SK-MEL-5 (cell line): ENCODE measurements around the gene CDKAL1. TPM values are rescaled to one million over a fixed set of nuclear protein-coding genes. Genes with fewer than 3 reads are reported as not detected.
"Not testable (repeated sequence)": the region's sequence is repeated elsewhere in the genome, so short reads cannot be mapped to it uniquely, and the experiment has no call there.

Experiments
- DNase-seq: peaks from one replicate; pipeline ENCODE4 v3.0.0-alpha.2; 2016; ENCODE audit warnings: low read depth, low spot score
- in situ Hi-C: cut with HindIII; loops from 2 replicates; pipeline ENCODE4 v1.10.0; 2016; ENCODE audit warnings: low sequenced_read_pairs, high pct_unique_total_duplicates, low pct_unique_long_range_greater_than_20kb
- total RNA-seq: library from RNA; depleted of rRNA; stranded (reverse); fragments of >200 nt; shearing (Covaris generic); gene quantifications from 2 replicates; pipeline ENCODE4 v1.2.3, GENCODE V29; 2014

The CDKAL1 gene
- total RNA-seq, 1 experiment from 2014 or later = 32.7 TPM

- in situ Hi-C loops = no loop called here
- no peak for DNase-seq
Measured at GRCh38 chr6:20575704-20576451, 41.6 kb downstream of the CDKAL1 start.

DNA sequence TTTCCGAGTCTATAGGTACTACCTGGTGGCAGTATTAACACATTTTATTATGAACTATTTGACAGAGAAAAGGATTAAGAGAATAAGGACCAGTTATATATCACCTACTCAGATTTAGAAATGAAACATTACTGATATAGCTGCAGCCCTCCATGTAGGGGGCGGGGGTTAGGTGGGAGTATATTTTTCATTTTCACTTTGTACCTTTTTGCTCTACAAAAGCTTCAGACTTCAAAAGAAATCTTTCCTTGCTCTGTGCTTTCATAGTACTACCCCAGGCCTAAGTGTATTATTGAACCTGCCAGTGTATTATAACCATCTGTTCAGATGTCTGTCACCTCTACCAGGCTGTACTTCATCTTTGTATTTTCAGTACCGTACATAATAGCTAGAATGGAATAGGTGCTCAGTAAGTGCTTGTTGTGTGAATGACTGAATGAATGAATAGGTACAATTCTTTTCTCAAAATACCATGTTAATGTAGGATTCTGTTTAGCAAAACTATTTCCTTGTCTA is 43.0 kb downstream of the CDKAL1 start:
- in situ Hi-C loops = no loop called here
- DNase-seq = no peak

DNA sequence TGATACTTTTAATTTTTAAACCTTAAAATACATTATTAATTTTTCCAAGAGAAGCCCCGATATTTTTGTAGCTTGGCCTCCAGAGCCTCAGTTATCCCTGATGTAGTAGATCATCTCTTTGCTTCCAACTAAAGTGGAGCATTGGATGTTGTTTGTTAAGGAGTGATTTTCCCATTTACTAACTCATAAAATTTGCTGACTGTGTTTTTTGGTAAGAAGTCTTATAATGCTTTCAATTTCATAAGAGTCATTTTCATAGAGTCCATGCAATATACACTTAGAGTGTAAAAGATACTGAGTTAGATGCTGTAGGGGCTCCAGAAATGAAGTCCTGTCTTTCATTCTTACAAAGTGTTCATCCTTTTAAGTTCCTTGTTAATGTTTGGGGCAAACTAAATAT is 46.8 kb downstream of the CDKAL1 start:
- no peak for DNase-seq
- in situ Hi-C loops = no loop called here

DNA sequence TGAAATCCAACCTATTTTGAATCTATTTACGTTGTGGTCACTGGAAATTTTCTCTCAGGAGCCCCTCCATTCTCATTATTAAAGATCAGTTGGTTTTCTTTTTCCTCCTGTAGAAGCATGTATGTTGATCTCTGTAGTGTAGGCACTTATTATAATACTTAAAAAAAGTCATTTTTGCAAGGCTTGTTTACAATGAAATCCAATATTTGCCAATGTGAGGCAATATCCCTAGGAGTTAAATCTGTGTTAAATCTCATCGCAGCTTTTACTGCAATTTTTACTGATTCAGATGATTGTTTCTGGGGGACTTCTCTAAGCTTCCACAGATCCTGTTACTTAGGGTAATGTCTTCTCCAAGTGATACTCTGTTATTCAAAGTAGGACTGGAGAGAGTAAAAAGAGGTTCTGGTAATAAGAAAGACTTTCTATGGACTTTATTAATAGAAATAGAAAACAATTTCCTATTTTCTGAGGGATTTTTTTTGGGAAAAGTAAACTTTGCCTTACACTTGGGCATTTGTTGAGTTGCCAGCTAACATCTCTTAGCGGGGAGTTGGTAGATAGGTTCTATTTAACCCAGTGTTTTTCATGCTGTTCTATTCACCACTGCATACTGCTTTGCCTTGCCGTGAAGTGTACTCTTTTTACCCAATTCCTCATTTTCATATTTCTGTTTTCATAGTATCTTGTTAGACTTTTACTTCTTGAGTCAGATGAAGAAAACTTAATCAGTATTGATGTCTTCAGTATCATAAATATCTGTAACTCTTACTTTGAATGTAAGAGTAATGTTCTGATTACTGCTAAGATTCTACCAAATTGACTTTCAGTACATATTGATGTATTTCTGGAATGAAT is 48.6 kb downstream of the CDKAL1 start:
- DNase-seq = no peak
- in situ Hi-C loops = no loop called here

- no peak for DNase-seq
- in situ Hi-C loops = no loop called here
Measured at GRCh38 chr6:20583444-20583800, 49.2 kb downstream of the CDKAL1 start.

DNA sequence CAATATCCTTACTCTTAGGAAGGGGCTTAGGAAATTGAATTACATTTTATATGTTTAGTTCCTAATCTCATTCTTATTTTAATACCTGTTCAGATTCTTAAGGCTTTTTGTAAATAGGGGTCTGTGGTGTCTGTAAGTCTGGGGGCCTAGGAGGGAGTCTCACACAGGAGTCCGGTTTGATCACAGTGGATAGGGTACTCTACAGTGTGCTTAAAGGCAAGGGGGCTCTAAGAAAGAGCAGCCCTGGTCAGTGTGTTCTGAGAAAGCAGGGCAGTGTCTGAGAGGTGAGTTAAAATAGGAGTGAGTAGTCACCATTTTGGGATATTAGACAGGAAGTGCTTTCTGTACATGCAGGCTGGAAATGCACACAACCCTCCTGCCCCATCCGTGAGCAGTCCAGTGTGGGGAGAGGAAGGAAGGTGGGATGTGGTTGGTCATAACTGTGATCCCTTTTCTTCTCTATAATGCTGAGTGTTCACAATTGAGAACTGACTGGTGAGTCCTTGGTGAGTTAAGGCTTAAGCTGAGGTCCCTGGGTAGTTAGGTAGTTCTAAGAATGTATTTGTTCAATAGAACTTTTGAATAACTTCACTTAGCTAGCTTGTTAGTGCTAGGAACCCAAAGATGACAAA is 50.0 kb downstream of the CDKAL1 start:
- in situ Hi-C loops = no loop called here
- no peak for DNase-seq

DNA sequence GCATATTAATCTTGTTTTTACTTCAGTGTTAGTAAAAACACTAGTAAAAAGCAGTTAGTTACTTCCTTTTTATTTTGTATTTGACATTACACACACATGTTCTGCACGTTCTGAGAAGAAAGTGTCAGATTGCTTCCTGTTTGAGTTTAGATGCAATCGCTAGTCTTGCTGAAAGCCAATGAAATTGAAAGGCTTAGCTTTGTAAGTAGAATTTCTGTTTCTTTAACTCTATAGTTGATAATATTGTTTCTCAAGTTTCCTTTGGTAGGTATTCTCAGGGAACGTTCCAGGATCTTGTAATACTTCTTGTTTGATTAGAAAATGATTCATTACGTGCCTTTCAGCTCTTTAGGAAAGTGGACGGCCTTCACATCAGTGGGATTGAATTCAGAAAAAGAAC is 55.0 kb downstream of the CDKAL1 start:
- no peak for DNase-seq
- in situ Hi-C loops = no loop called here

- in situ Hi-C loops, DNase-seq: not testable (repeated sequence)
Measured at GRCh38 chr6:20590476-20590875, 56.2 kb downstream of the CDKAL1 start.

GRCh38 chr6:20594299-20594853 is 60.1 kb downstream of the CDKAL1 start:
- DNase-seq, in situ Hi-C loops: not testable (repeated sequence)

GRCh38 chr6:20599302-20600051 is 65.2 kb downstream of the CDKAL1 start:
- in situ Hi-C loops = no loop called here
- no peak for DNase-seq

- in situ Hi-C loops = no loop called here
Measured at GRCh38 chr6:20600831-20601230, 66.6 kb downstream of the CDKAL1 start.

DNA sequence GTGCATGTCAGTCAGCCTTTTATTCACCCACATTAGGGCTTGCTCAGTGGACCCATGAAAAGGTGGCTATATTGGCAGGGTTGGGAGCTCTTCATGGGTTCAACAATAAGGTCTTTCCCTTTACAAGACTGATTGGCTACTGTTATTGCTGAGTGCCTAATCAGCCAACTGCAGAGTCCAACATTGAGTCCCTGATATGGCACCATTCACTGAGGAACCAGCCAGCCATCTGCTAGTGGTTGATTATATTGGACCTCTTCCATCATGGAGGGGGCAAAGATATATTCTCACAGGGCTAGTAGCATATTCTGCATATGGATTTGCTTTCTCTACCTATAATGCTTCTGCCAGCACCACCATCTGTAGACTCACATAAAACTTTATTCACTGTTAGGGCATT is 69.9 kb downstream of the CDKAL1 start:
- DNase-seq = no peak
- in situ Hi-C loops = no loop called here

More at GRCh38 chr6:20600831-20601230, 66.6 kb downstream of the CDKAL1 start:
- DNase-seq = peak; percentile 24

DNA sequence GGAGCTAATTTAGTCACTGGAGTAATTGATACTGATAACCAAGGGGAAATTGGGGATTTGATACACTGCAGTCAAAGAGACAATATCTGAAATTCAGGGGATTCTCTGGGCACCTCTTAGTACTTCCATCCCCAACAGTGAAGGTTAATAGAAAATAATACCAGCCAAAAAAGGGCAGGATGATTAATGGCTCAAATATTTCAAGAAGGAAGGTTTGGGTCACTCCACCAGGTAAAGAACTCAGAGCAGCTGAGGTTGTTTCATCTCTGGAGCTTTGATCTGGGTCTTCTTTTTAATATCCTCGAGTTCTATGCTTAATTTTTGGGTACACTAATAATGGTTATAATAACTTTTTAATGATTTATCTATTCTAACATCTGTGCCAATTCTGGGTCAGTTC is 70.8 kb downstream of the CDKAL1 start:
- in situ Hi-C loops = no loop called here
- DNase-seq = no peak

GRCh38 chr6:20605581-20605980 is 71.3 kb downstream of the CDKAL1 start:
- in situ Hi-C loops = no loop called here
- DNase-seq = no peak

DNA sequence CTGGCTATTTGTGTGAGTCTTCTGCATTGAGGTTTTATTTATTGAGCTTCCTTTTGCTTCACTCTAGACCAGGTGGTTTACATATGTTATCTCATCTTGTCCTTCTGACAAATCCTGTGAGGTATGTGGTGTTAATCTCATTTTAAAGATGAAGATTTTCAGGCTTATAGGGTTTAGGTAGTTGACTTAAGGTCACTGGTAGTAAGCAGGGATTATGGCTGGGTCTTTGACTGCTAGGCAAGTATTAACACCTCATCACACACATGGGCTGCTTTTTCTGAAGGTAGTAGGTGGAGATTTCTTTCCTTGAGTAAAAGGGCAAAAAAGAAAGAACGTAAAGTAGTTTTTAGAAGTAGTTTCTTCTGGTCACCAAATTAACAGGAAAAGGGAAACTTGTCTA is 72.6 kb downstream of the CDKAL1 start:
- no peak for DNase-seq
- in situ Hi-C loops = no loop called here

DNA sequence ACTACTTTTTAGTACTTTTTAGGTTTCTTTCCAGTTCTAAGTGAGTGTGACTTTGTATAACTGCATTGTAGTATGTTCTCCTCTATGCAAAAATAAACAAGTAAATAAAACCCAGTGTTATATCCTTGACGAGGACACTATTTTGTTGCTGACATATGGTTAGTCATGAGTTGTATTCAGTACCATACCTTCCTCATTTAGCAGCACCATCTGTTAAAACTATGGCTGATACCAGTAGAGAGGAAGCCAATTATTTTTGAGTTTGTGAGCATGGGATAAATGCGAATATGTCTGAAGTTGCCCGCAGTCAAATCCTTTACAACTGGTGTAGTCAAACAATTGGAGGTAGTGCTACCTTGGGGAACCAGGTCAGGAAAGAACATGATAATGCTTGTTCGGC is 74.1 kb downstream of the CDKAL1 start:
- DNase-seq = no peak
- in situ Hi-C loops = no loop called here

GRCh38 chr6:20608905-20609304 is 74.6 kb downstream of the CDKAL1 start:
- in situ Hi-C loops = no loop called here
- DNase-seq = no peak
